Measurements from ENCODE around the gene DUSP1.
A peak's percentile ranks its signal among the peaks of the same experiment; 100 is the strongest.
"Not testable (repeated sequence)": the region's sequence is repeated elsewhere in the genome, so short reads cannot be mapped to it uniquely, and the experiment has no call there.

The DUSP1 gene

GRCh38 chr5:172770675-172771438 lies at the start of gene DUSP1:
DUSP1 (minus strand) TSS chr5:172771195; CDS start chr5:172770952, 243 bp downstream.
- Histone ChIP-seq H3K36me3 (ENCODE audit: insufficient read depth, low read depth, low read length) (peaks cover 23% of the 10 kb centered on the region), H3K27me3 (ENCODE audit: insufficient read depth, low read length) (peaks cover 47% of the 10 kb centered on the region), H3K4me3 (ENCODE audit: low read length) (peak within 1 kb of the TSS; percentile 84), H3K27ac (ENCODE audit: low read length) (peak within 1 kb of the TSS; percentile 61), H3K4me1 (ENCODE audit: insufficient read depth, low read length) (peaks cover 15% of the 10 kb centered on the region), H3K9me3 (ENCODE audit: insufficient read depth, low read depth, low read length) (no peaks in the 10 kb centered on the region), H3K9ac (ENCODE audit: low read depth, low read length) (peak within 1 kb of the TSS; percentile 92)

- no peak overlapping the region for H3K27ac ChIP-seq (ENCODE audit: low read length)
- H3K4me3 ChIP-seq (ENCODE audit: low read length) = no peak overlapping the region
- no peaks in the 10 kb centered on the region for H3K36me3 ChIP-seq (ENCODE audit: insufficient read depth, low read depth, low read length)
- H3K9me3 ChIP-seq (ENCODE audit: insufficient read depth, low read depth, low read length) = no peaks in the 10 kb centered on the region
- H3K9ac ChIP-seq (ENCODE audit: low read depth, low read length) = no peak overlapping the region
- H3K4me1 ChIP-seq (ENCODE audit: insufficient read depth, low read length) = peaks cover 4% of the 10 kb centered on the region; the same call in 1 of the 2 replicates
- H3K27me3 ChIP-seq (ENCODE audit: insufficient read depth, low read length) = peaks cover 4% of the 10 kb centered on the region; the same call in 1 of the 2 replicates
These were observed 49.2 kb upstream of the DUSP1 start for GRCh38 chr5:172820046-172820767.

GRCh38 chr5:172819569-172819968 lies 48.6 kb upstream of the DUSP1 start:
- Histone ChIP-seq H3K27ac (ENCODE audit: low read length) (no peak overlapping the region), H3K27me3 (ENCODE audit: insufficient read depth, low read length) (peaks cover 4% of the 10 kb centered on the region; the same call in 1 of the 2 replicates), H3K4me3 (ENCODE audit: low read length) (no peak overlapping the region), H3K36me3 (ENCODE audit: insufficient read depth, low read depth, low read length) (no peaks in the 10 kb centered on the region), H3K4me1 (ENCODE audit: insufficient read depth, low read length) (peaks cover 4% of the 10 kb centered on the region; the same call in 1 of the 2 replicates), H3K9ac (ENCODE audit: low read depth, low read length) (no peak overlapping the region), H3K9me3 (ENCODE audit: insufficient read depth, low read depth, low read length) (no peaks in the 10 kb centered on the region)

GRCh38 chr5:172818081-172818480 lies 47.1 kb upstream of the DUSP1 start:
- Histone ChIP-seq H3K27ac (ENCODE audit: low read length) (no peak overlapping the region), H3K9me3 (ENCODE audit: insufficient read depth, low read depth, low read length) (no peaks in the 10 kb centered on the region)

GRCh38 chr5:172817664-172818063 lies 46.7 kb upstream of the DUSP1 start:
- Histone ChIP-seq H3K9me3 (ENCODE audit: insufficient read depth, low read depth, low read length) (no peaks in the 10 kb centered on the region), H3K4me3 (ENCODE audit: low read length) (no peak overlapping the region), H3K27ac (ENCODE audit: low read length) (no peak overlapping the region), H3K9ac (ENCODE audit: low read depth, low read length) (no peak overlapping the region), H3K27me3 (ENCODE audit: insufficient read depth, low read length) (peaks cover 4% of the 10 kb centered on the region; the same call in 1 of the 2 replicates), H3K4me1 (ENCODE audit: insufficient read depth, low read length) (peaks cover 4% of the 10 kb centered on the region; the same call in 1 of the 2 replicates), H3K36me3 (ENCODE audit: insufficient read depth, low read depth, low read length) (no peaks in the 10 kb centered on the region)

More at GRCh38 chr5:172818081-172818480, 47.1 kb upstream of the DUSP1 start:
- H3K9ac ChIP-seq (ENCODE audit: low read depth, low read length) = no peak overlapping the region
- peaks cover 4% of the 10 kb centered on the region; the same call in 1 of the 2 replicates for H3K4me1 ChIP-seq (ENCODE audit: insufficient read depth, low read length)
- H3K27me3 ChIP-seq (ENCODE audit: insufficient read depth, low read length) = peaks cover 4% of the 10 kb centered on the region; the same call in 1 of the 2 replicates
- no peak overlapping the region for H3K4me3 ChIP-seq (ENCODE audit: low read length)
- no peaks in the 10 kb centered on the region for H3K36me3 ChIP-seq (ENCODE audit: insufficient read depth, low read depth, low read length)

GRCh38 chr5:172816925-172817562 lies 46.0 kb upstream of the DUSP1 start:
- H3K27me3 ChIP-seq (ENCODE audit: insufficient read depth, low read length) = peaks cover 4% of the 10 kb centered on the region; the same call in 1 of the 2 replicates
- no peak overlapping the region for H3K27ac ChIP-seq (ENCODE audit: low read length)

GRCh38 chr5:172815631-172816030 lies 44.6 kb upstream of the DUSP1 start:
- H3K36me3 ChIP-seq (ENCODE audit: insufficient read depth, low read depth, low read length) = no peaks in the 10 kb centered on the region
- peaks cover 4% of the 10 kb centered on the region; the same call in 1 of the 2 replicates for H3K4me1 ChIP-seq (ENCODE audit: insufficient read depth, low read length)
- H3K27ac ChIP-seq (ENCODE audit: low read length) = no peak overlapping the region
- no peak overlapping the region for H3K9ac ChIP-seq (ENCODE audit: low read depth, low read length)
- H3K9me3 ChIP-seq (ENCODE audit: insufficient read depth, low read depth, low read length) = no peaks in the 10 kb centered on the region; the same call in 1 of the 2 replicates
- H3K27me3 ChIP-seq (ENCODE audit: insufficient read depth, low read length) = peaks cover under 1% of the 10 kb centered on the region; the same call in 1 of the 2 replicates
- H3K4me3 ChIP-seq (ENCODE audit: low read length) = no peak overlapping the region

More at GRCh38 chr5:172816925-172817562, 46.0 kb upstream of the DUSP1 start:
- Histone ChIP-seq H3K4me3 (ENCODE audit: low read length) (no peak overlapping the region), H3K4me1 (ENCODE audit: insufficient read depth, low read length) (peaks cover 4% of the 10 kb centered on the region; the same call in 1 of the 2 replicates), H3K36me3 (ENCODE audit: insufficient read depth, low read depth, low read length) (no peaks in the 10 kb centered on the region), H3K9me3 (ENCODE audit: insufficient read depth, low read depth, low read length) (no peaks in the 10 kb centered on the region), H3K9ac (ENCODE audit: low read depth, low read length) (no peak overlapping the region)

GRCh38 chr5:172810996-172811395 lies 40.0 kb upstream of the DUSP1 start:
- H3K4me3 ChIP-seq (ENCODE audit: low read length); H3K27me3 ChIP-seq (ENCODE audit: insufficient read depth, low read length); H3K9me3 ChIP-seq (ENCODE audit: insufficient read depth, low read depth, low read length); H3K36me3 ChIP-seq (ENCODE audit: insufficient read depth, low read depth, low read length); H3K27ac ChIP-seq (ENCODE audit: low read length); H3K4me1 ChIP-seq (ENCODE audit: insufficient read depth, low read length); H3K9ac ChIP-seq (ENCODE audit: low read depth, low read length): not testable (repeated sequence)

GRCh38 chr5:172809774-172810173 lies 38.8 kb upstream of the DUSP1 start:
- H3K9ac ChIP-seq (ENCODE audit: low read depth, low read length) = no peak overlapping the region
- H3K4me3 ChIP-seq (ENCODE audit: low read length) = no peak overlapping the region
- H3K4me1 ChIP-seq (ENCODE audit: insufficient read depth, low read length) = no peaks in the 10 kb centered on the region
- no peaks in the 10 kb centered on the region for H3K27me3 ChIP-seq (ENCODE audit: insufficient read depth, low read length)
- no peaks in the 10 kb centered on the region; the same call in 1 of the 2 replicates for H3K9me3 ChIP-seq (ENCODE audit: insufficient read depth, low read depth, low read length)
- H3K36me3 ChIP-seq (ENCODE audit: insufficient read depth, low read depth, low read length) = no peaks in the 10 kb centered on the region
- H3K27ac ChIP-seq (ENCODE audit: low read length) = no peak overlapping the region

- H3K9me3 ChIP-seq (ENCODE audit: insufficient read depth, low read depth, low read length) = no peaks in the 10 kb centered on the region; the same call in 1 of the 2 replicates
- no peaks in the 10 kb centered on the region for H3K36me3 ChIP-seq (ENCODE audit: insufficient read depth, low read depth, low read length)
- H3K27ac ChIP-seq (ENCODE audit: low read length) = no peak overlapping the region
- no peaks in the 10 kb centered on the region for H3K27me3 ChIP-seq (ENCODE audit: insufficient read depth, low read length)
- H3K4me1 ChIP-seq (ENCODE audit: insufficient read depth, low read length) = no peaks in the 10 kb centered on the region
- H3K9ac ChIP-seq (ENCODE audit: low read depth, low read length) = peak overlapping the region; percentile 35; the same call in 1 of the 2 replicates
- no peak overlapping the region for H3K4me3 ChIP-seq (ENCODE audit: low read length)
These were observed 36.8 kb upstream of the DUSP1 start for GRCh38 chr5:172807766-172808311.

Data from iPS-20b (cell line).